ENCODE measurements around the gene LILRA2. TPM values are rescaled to one million over a fixed set of nuclear protein-coding genes. Genes with fewer than 3 reads are reported as not detected.
"Not testable (repeated sequence)": the region's sequence is repeated elsewhere in the genome, so short reads cannot be mapped to it uniquely, and the experiment has no call there.

LILRA2 gene
- total RNA-seq, 2 experiments from 2014 or later, result not detected

DNA sequence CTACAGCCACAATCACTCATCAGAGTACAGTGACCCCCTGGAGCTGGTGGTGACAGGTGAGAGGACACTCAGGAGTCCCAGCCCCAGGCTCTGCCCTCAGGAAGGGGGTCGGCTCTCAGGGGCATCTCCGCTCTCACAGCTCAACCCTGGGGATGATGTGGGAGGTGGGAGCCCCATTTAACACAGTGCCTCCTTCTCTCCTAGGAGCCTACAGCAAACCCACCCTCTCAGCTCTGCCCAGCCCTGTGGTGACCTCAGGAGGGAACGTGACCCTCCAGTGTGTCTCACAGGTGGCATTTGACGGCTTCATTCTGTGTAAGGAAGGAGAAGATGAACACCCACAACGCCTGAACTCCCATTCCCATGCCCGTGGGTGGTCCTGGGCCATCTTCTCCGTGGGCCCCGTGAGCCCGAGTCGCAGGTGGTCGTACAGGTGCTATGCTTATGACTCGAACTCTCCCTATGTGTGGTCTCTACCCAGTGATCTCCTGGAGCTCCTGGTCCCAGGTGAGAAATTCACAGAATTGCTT is 1.0 kb downstream of the LILRA2 start:
- ChIA-PET CTCF (no interaction called here), POLR2A (no interaction called here)
- H3K4me3 Mint-ChIP-seq, result no peak overlapping the region
- H3K4me1 Mint-ChIP-seq (ENCODE audit: low read depth), result peaks cover 3% of the 10 kb centered on the region
- DNase-seq (no peak), ATAC-seq (no peak)
- no peaks in the 10 kb centered on the region for H3K36me3 Mint-ChIP-seq (ENCODE audit: low read depth)
- H3K27me3 Mint-ChIP-seq, result peaks cover 30% of the 10 kb centered on the region
- TF ChIP-seq CTCF (IDR thresholded peaks at IDR 0.05), result no peak
- no peaks in the 10 kb centered on the region for H3K9me3 Mint-ChIP-seq
- intact Hi-C loops (cut with micrococcal nuclease), result no loop called here
- no peak overlapping the region for H3K27ac Mint-ChIP-seq

DNA sequence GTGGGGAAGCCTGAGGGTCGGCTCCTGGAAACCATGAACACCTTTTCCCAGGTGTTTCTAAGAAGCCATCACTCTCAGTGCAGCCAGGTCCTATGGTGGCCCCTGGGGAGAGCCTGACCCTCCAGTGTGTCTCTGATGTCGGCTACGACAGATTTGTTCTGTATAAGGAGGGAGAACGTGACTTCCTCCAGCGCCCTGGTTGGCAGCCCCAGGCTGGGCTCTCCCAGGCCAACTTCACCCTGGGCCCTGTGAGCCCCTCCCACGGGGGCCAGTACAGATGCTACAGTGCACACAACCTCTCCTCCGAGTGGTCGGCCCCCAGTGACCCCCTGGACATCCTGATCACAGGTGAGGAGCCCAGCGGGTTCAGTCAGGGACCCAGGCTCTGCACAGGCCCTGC is 1.6 kb downstream of the LILRA2 start:
- POLR2A ChIA-PET; H3K27ac Mint-ChIP-seq; intact Hi-C loops (cut with micrococcal nuclease); H3K4me3 Mint-ChIP-seq; H3K36me3 Mint-ChIP-seq (ENCODE audit: low read depth); H3K9me3 Mint-ChIP-seq; ATAC-seq; CTCF ChIA-PET; DNase-seq; H3K4me1 Mint-ChIP-seq (ENCODE audit: low read depth): not testable (repeated sequence)
- peaks cover 30% of the 10 kb centered on the region for H3K27me3 Mint-ChIP-seq

DNA sequence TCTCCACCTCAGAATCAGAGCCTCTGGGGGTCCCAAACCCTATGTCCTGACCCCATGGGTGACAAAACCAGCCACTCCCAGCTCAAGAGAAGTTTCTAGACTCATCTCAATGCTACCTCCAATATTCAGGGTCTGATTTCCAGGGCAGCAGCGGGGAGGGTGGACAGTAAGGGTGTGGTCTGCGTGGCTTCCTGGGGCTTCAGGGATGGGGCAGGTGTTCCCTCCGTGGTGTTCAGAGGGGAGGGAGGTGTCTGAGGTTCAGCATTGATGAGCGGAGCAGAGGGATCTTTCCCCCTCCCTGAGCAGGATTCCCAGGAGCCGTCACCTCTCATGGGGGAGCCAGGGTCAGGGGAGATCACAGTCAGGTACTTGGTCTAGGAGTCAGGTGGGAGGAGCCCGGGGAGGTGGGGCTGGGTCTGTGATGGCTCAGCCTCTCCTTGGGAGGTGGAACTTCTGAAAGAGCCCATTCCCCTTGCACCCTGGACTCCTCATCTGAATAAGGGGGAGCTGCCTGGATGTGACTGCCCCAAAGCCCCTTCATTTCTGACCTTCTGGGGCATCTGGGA is 2.9 kb downstream of the LILRA2 start:
- Mint-ChIP-seq H3K9me3 (peaks cover 2% of the 10 kb centered on the region), H3K4me3 (no peak overlapping the region), H3K27ac (no peak overlapping the region), H3K27me3 (peaks cover 25% of the 10 kb centered on the region), H3K36me3 (ENCODE audit: low read depth) (no peaks in the 10 kb centered on the region), H3K4me1 (ENCODE audit: low read depth) (peaks cover 3% of the 10 kb centered on the region)
- intact Hi-C loops (cut with micrococcal nuclease), result no loop called here
- DNase-seq (no peak), ATAC-seq (no peak)
- POLR2A ChIA-PET, result no interaction called here
- TF ChIP-seq CTCF (IDR thresholded peaks at IDR 0.05), result no peak
- CTCF ChIA-PET, result no interaction called here

GRCh38 chr19:54577334-54577733 is 3.7 kb downstream of the LILRA2 start:
- H3K9me3 Mint-ChIP-seq, result peaks cover 3% of the 10 kb centered on the region
- ATAC-seq (no peak), DNase-seq (no peak)
- intact Hi-C loops (cut with micrococcal nuclease), result no loop called here
- peaks cover 1% of the 10 kb centered on the region for H3K36me3 Mint-ChIP-seq (ENCODE audit: low read depth)
- peaks cover 24% of the 10 kb centered on the region for H3K27me3 Mint-ChIP-seq
- ChIA-PET CTCF (no interaction called here), POLR2A (no interaction called here)
- peaks cover 3% of the 10 kb centered on the region for H3K4me1 Mint-ChIP-seq (ENCODE audit: low read depth)
- H3K27ac Mint-ChIP-seq, result no peak overlapping the region
- TF ChIP-seq CTCF (IDR thresholded peaks at IDR 0.05), result no peak
- H3K4me3 Mint-ChIP-seq, result no peak overlapping the region

GRCh38 chr19:54578268-54578667 is 4.7 kb downstream of the LILRA2 start:
- POLR2A ChIA-PET, CTCF ChIA-PET: not testable (repeated sequence)

DNA sequence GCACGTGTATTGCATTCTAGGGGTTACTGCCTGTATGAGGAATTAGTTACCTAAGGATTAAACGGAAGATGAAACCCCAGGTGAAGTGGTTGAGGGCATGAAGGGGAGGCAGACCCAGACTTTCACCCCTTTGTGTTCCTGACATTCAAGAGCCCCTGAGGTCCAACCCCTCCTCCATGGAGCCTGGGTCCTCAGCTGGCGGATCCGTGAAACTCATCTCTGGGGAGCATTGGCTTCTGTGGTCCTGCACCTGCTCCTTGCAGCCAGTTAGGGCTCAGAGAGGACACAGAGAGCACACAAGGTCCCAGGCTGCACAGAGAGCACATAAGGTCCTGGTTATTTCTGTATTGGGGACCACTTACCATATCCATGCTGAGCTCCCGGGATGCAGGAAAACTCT is 12.8 kb downstream of the LILRA2 start:
- CTCF ChIA-PET, result no interaction called here
- POLR2A ChIA-PET, result no interaction called here
- Mint-ChIP-seq H3K36me3 (ENCODE audit: low read depth) (peaks cover 1% of the 10 kb centered on the region), H3K9me3 (peaks cover 6% of the 10 kb centered on the region), H3K4me3 (no peak overlapping the region), H3K27me3 (peaks cover 25% of the 10 kb centered on the region), H3K4me1 (ENCODE audit: low read depth) (no peaks in the 10 kb centered on the region), H3K27ac (no peak overlapping the region)
- TF ChIP-seq CTCF (IDR thresholded peaks at IDR 0.05), result no peak
- intact Hi-C loops (cut with micrococcal nuclease), result no loop called here
- no peak for DNase-seq
- no peak for ATAC-seq

More at GRCh38 chr19:54578268-54578667, 4.7 kb downstream of the LILRA2 start:
- H3K9me3 Mint-ChIP-seq; H3K36me3 Mint-ChIP-seq (ENCODE audit: low read depth); DNase-seq; intact Hi-C loops (cut with micrococcal nuclease); ATAC-seq; H3K4me1 Mint-ChIP-seq (ENCODE audit: low read depth); H3K27ac Mint-ChIP-seq; H3K4me3 Mint-ChIP-seq: not testable (repeated sequence)
- H3K27me3 Mint-ChIP-seq, result peaks cover 23% of the 10 kb centered on the region

All from activated CD8-positive, alpha-beta T cell treated with anti-CD3 and anti-CD28 coated beads for 36 hours (primary cell).